Stimulated activated CD4-positive, alpha-beta T cell treated with anti-CD3 and anti-CD28 coated beads, Interleukin-4, amount 100 ng/mL, for 4 hours (primary cell): Measurements from ENCODE around the gene FANCD2OS.
"Not testable (repeated sequence)": the region's sequence is repeated elsewhere in the genome, so short reads cannot be mapped to it uniquely, and the experiment has no call there.

Source experiments
- DNase-seq, 2 experiments: peaks; one replicate each; pipeline ENCODE4 v3.0.0-alpha.2; 2020

FANCD2OS gene

GRCh38 chr3:10108091-10108490 is at the start of gene FANCD2OS:
Gene FANCD2OS (minus strand): TSS chr3:10108255. CDS start chr3:10104774, 3,481 bp downstream.
- no peak for DNase-seq

GRCh38 chr3:10157031-10157430 is 49.0 kb upstream of the FANCD2OS start:
- no peak for DNase-seq

GRCh38 chr3:10155658-10156057 is 47.6 kb upstream of the FANCD2OS start:
- DNase-seq: no peak

- DNase-seq: no peak
Measured at GRCh38 chr3:10155123-10155472, 47.0 kb upstream of the FANCD2OS start.

GRCh38 chr3:10154335-10155122 is 46.5 kb upstream of the FANCD2OS start:
- no peak for DNase-seq

- no peak for DNase-seq
Measured at GRCh38 chr3:10150987-10151386, 42.9 kb upstream of the FANCD2OS start.

GRCh38 chr3:10149226-10149625 is 41.2 kb upstream of the FANCD2OS start:
- DNase-seq: no peak

- no peak for DNase-seq
Measured at GRCh38 chr3:10145685-10146084, 37.6 kb upstream of the FANCD2OS start.

GRCh38 chr3:10142707-10143560 is 34.9 kb upstream of the FANCD2OS start:
- DNase-seq: no peak

- DNase-seq: no peak
Measured at GRCh38 chr3:10140996-10141546, 33.0 kb upstream of the FANCD2OS start.

GRCh38 chr3:10137178-10137577 is 29.1 kb upstream of the FANCD2OS start:
- no peak for DNase-seq

- DNase-seq: no peak
Measured at GRCh38 chr3:10136426-10137005, 28.5 kb upstream of the FANCD2OS start.

GRCh38 chr3:10135872-10136271 is 27.8 kb upstream of the FANCD2OS start:
- DNase-seq: not testable (repeated sequence)

GRCh38 chr3:10122724-10123123 is 14.7 kb upstream of the FANCD2OS start:
- DNase-seq: no peak

GRCh38 chr3:10121064-10121463 is 13.0 kb upstream of the FANCD2OS start:
- no peak for DNase-seq

- DNase-seq: no peak
Measured at GRCh38 chr3:10119376-10119775, 11.3 kb upstream of the FANCD2OS start.

GRCh38 chr3:10116928-10117327 is 8.9 kb upstream of the FANCD2OS start:
- no peak for DNase-seq

GRCh38 chr3:10116138-10116460 is 8.0 kb upstream of the FANCD2OS start:
- no peak for DNase-seq

- DNase-seq: peak; percentile 89 to 95
Measured at GRCh38 chr3:10115326-10116137, 7.5 kb upstream of the FANCD2OS start, which contains the start of gene BRK1. Gene BRK1 (plus strand): TSS chr3:10115675. CDS start chr3:10115702, 27 bp downstream.

- no peak for DNase-seq
Measured at GRCh38 chr3:10106919-10107318, 1.1 kb downstream of the FANCD2OS start.

- no peak for DNase-seq
Measured at GRCh38 chr3:10099041-10099440, 9.0 kb downstream of the FANCD2OS start.

GRCh38 chr3:10093678-10094077 is 14.4 kb downstream of the FANCD2OS start:
- no peak for DNase-seq

GRCh38 chr3:10091387-10091786 is 16.7 kb downstream of the FANCD2OS start:
- DNase-seq: not testable (repeated sequence)
